ENCODE data around the gene DAB2IP.

The DAB2IP gene

DNA sequence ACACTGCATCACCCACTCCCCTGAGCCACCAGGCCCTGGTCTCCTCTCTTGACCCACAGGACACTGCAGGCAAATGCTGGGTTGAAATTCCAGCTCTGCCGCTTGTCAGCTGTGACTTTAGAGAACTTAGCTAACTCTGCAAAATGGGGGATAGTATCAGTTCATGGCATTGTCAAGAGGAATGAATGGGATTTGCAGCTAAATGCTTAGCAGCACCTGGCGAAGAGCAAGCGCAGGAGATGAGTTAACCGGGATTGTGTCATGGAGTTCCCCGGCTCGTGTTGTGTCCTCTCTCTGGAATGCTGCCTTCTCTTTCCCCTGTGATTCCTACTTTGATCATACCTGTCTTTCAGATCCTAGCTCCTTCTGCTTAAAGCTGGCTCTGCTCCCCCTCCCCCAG, 67.1 kb downstream of the DAB2IP start:
- FAIRE-seq (no peak), DNase-seq (ENCODE audit: insufficient read length, low spot score) (no peak)

- DNase-seq (ENCODE audit: insufficient read length, low spot score): no peak
- FAIRE-seq: no peak
Measured at GRCh38 chr9:121720311-121721057, 69.0 kb downstream of the DAB2IP start.

DNA sequence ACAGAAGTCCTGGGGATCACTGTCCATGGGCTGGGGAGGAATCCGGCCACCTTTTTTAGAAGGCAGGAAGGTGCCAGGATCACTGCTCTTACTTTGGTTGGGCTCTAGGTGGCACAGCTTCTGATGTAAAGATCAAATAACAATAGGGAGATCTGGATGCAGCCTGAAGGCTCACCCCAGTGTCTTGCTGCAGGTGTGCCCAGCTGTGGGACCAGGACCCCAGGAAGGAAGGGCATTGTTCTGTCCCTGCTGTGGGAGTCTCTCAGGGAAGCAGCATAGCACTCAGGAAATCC, 69.6 kb downstream of the DAB2IP start:
- DNase-seq (ENCODE audit: insufficient read length, low spot score) (no peak), FAIRE-seq (no peak)

- FAIRE-seq (no peak), DNase-seq (ENCODE audit: insufficient read length, low spot score) (no peak)
Measured at GRCh38 chr9:121721770-121722169, 70.3 kb downstream of the DAB2IP start.

- DNase-seq (ENCODE audit: insufficient read length, low spot score) (no peak), FAIRE-seq (no peak)
Measured at GRCh38 chr9:121725008-121725775, 73.8 kb downstream of the DAB2IP start.

DNA sequence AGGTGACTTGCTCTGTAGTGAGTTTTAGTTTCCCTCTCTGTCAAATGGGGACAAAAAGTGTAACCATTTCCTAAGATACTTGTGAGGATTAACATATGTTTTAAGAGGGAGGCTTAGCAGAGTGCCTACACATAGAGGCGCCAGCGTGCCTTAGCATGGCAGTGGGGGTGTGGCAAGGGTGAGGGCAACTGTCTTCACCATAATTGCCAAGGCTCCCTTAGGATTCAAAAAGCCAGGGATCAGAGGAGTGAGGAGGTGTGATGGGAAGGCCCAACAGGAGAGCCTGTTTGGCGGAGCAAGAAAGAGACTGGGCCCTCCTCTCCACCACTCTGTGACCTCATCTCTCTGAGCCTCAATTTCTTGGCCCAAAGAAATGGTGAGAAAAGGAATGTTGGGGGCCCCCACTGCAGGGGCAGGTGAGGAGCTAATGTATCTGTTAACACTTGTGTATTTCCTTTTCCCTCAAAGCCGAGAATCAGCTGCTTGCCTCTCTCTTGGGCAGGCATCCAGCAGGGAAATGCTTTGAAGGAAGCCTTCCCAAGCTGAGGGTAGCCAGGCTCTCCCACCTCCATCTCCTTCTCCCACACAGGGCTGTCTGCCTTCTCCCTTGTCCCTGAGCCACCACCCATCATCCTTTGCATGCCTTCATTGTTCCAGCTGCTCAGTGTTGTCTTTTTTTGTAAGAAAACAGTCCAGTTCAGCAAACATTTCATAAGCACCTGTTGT, 76.0 kb downstream of the DAB2IP start:
- no peak for FAIRE-seq

DNA sequence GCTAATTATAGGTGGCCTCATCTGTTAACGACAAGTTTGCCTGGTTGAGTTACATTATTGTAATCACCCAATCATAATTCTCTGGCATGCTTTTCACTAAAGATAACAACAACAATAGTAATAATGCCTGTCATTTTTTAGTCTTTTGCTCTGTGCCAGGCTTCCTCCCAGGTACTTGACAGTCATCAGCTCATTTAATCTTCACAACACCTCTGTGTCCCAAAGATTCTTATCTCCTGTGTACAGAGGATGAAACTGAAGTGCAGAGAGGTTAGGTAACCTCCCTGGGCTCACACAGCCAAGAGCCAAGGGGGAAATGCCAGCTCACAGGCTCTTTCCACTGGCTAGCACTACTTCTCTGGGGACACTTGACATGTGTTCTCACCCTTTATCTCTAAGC, 77.5 kb downstream of the DAB2IP start:
- no peak for FAIRE-seq

More for the DNA sequence above, 76.0 kb downstream of the DAB2IP start:
- no peak for DNase-seq (ENCODE audit: insufficient read length, low spot score)

GRCh38 chr9:121729769-121730562, 78.5 kb downstream of the DAB2IP start:
- no peak for FAIRE-seq
- no peak for DNase-seq (ENCODE audit: insufficient read length, low spot score)

More for the DNA sequence above, 77.5 kb downstream of the DAB2IP start:
- no peak for DNase-seq (ENCODE audit: insufficient read length, low spot score)

DNA sequence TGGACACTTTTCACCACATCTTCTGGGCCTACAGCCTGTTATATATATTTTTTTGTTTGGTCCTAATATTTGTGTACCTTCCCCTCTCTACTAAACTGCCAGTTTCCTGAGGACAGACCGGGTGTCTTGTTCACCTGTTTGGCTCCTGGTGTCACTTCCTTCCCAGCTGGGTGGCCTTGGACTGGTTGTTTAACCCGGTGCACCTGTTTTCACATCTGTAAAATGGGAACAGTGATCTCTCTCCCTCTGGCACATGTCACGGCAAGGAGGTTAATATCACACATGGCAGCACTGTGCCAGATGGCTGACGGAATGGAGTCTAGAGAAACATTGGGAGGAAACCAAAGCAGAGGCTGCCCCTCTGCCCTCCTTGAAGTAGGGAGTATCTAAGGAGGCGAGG, 79.7 kb downstream of the DAB2IP start:
- FAIRE-seq (no peak), DNase-seq (ENCODE audit: insufficient read length, low spot score) (no peak)

DNA sequence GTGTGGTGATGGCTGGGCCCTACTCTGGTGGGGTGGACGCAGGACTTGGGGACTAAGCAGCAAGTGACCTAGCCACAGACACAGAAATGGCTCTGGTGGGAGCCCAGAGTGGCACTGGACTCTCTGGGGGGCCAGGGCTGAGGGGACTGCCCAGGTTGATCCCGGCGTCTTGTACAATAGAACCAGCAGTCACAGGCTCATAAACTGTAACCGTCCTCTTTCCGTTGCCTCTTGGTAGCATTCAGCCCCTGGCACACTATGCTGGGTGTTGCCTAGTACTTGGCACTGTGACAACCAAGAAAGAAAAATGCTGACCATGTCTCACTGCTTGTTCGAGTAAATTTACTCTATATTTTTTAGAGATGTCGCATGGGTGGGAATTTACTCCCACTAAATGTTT, 80.5 kb downstream of the DAB2IP start:
- FAIRE-seq (no peak), DNase-seq (ENCODE audit: insufficient read length, low spot score) (no peak)

- FAIRE-seq (no peak), DNase-seq (ENCODE audit: insufficient read length, low spot score) (no peak)
Measured at GRCh38 chr9:121732389-121732788, 81.0 kb downstream of the DAB2IP start.

DNA sequence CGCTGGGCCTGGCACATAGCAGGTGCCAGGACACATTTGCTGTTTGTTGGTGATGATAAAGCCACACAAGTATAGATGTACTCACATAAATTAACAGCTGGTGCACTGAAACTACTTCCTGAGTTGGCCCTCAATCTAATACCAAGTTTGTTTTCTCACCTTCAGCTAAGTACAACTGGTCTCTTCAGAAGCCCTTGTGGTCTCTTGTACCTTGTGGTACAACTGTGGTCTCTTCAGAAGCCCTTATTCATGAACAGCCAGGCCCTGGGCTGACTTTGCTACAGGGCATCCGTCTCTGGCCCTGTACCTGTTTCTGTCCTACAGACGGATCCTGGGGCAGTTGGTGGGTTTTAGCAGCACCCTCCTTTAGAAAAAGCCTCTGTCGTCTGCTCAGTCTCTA, 81.5 kb downstream of the DAB2IP start:
- no peak for DNase-seq (ENCODE audit: insufficient read length, low spot score)
- FAIRE-seq: no peak

DNA sequence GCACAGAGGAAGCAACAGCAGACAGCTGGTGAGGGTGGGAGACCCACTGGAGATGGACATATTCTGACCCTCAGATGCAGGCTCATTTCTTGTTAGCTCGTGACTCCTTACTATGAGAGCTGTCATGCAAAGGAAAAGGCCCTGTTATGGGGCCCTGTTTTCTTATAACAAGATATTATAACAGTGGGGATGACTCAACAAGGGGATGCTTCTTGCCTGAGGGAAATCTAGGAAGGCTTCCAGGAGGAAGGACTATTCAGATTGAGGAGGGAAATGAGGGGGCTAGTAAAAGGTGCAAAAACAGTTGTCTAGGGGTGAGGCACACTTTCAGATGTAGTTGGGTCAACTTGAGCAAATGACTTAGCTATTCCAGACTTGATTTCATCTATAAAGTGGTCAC, 83.0 kb downstream of the DAB2IP start:
- FAIRE-seq (no peak), DNase-seq (ENCODE audit: insufficient read length, low spot score) (no peak)

GRCh38 chr9:121735065-121735792, 83.8 kb downstream of the DAB2IP start:
- DNase-seq (ENCODE audit: insufficient read length, low spot score) (peak; percentile 38), FAIRE-seq (no peak)

GRCh38 chr9:121735793-121736770, 84.6 kb downstream of the DAB2IP start:
- no peak for DNase-seq (ENCODE audit: insufficient read length, low spot score)
- no peak for FAIRE-seq

GRCh38 chr9:121736934-121737462, 85.6 kb downstream of the DAB2IP start:
- FAIRE-seq (no peak), DNase-seq (ENCODE audit: insufficient read length, low spot score) (no peak)

DNA sequence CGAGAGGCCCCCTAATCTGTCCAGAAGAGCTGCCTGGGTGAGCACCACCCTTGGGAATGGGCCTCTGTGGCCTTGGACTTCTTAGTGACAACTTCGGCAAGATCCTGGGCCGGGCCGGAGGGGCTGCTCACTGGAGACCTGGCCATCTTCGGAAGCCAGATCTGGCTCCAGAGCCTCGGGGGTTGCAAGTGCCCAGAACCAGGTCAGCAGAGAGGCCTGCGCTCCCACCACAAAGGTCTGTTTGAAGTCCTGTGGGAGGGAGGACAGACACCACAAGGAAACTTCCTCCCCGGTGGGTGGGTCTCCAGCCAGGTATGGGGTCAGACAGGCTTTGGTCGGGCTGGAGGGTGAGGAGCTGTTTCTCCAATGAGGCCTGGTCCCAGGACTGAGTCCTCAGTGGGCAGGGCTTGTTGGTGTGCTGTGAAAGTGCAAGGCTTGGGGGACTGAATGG, 86.1 kb downstream of the DAB2IP start:
- no peak for FAIRE-seq
- DNase-seq (ENCODE audit: insufficient read length, low spot score): no peak

GRCh38 chr9:121738411-121738810, 87.0 kb downstream of the DAB2IP start:
- no peak for FAIRE-seq
- DNase-seq (ENCODE audit: insufficient read length, low spot score): no peak

DNA sequence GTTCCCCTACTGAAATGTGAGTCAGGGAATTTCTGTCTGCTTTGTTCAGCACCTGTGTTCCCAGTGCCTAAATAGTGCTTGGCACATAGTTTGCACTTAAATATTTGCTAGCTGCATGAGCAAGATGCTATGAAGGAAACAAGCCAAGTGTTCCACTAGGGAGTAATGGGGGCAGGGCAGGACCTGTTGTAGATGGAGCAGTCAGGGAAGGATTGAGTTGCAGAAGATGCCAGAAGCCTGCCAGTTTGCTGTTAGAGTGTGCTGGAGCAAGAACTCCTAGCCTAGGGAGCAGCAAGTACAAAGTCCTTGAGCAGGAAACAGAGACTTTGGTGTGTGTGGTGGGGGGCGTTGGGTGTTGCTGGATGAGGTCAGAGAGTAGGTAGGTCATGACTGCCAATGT, 87.5 kb downstream of the DAB2IP start:
- DNase-seq (ENCODE audit: insufficient read length, low spot score) (no peak), FAIRE-seq (no peak)

All from GM19239 (cell line).